Vagina (tissue), 2 donors: ENCODE data around the gene TECRL. TPM values are rescaled to one million over a fixed set of nuclear protein-coding genes. Genes with fewer than 3 reads are reported as not detected.

ENCODE experiments used
- DNase-seq, 2 donors: peaks; one replicate each; pipeline ENCODE4 v3.0.0-alpha.2; 2017; ENCODE audit errors: extremely low spot score in 2 of 2
- H3K27ac ChIP-seq: fragments of 200-600 bp; sonication (generic); one replicate; pipeline ENCODE4 v1.5.1; 2019
- H3K27me3 ChIP-seq: fragments of 200-600 bp; sonication (generic); one replicate; pipeline ENCODE4 v1.5.1; 2019
- H3K36me3 ChIP-seq, 2 donors: fragments of 200-600 bp; sonication (generic); one replicate each; pipeline ENCODE4 v1.5.1; 2017 to 2019
- H3K4me1 ChIP-seq: fragments of 200-600 bp; sonication (generic); one replicate; pipeline ENCODE4 v1.5.1; 2019
- H3K4me3 ChIP-seq, 2 donors: fragments of 200-600 bp; sonication (generic); 1 replicate in 1 of 2; 2 replicates in 1 of 2; pipeline ENCODE4 v1.5.1; 2016 to 2019
- H3K9me3 ChIP-seq: fragments of 200-600 bp; sonication (generic); one replicate; pipeline ENCODE4 v1.5.1; 2019
- CTCF ChIP-seq, 3 experiments: fragments of 450-650 bp in 2 of 3; fragments of 200-600 bp in 1 of 3; sonication (generic) in 1 of 3; IDR thresholded peaks; one replicate each; pipeline ENCODE4 v1.5.1; 2017 to 2019; ENCODE audit warnings: antibody characterized with exemption in 3 of 3, mild to moderate bottlenecking in 2 of 3, moderate library complexity in 2 of 3
- POLR2A ChIP-seq, 2 donors: fragments of 450-650 bp; IDR thresholded peaks; one replicate each; pipeline ENCODE4 v1.6.1; 2017; ENCODE audit warnings: antibody characterized with exemption in 2 of 2, mild to moderate bottlenecking in 2 of 2, moderate library complexity in 2 of 2
- POLR2AphosphoS5 ChIP-seq, 2 donors: sonication (generic); formaldehyde crosslinking; IDR thresholded peaks; one replicate each; pipeline ENCODE4 v1.9.0; 2017; ENCODE audit warnings: antibody characterized with exemption in 2 of 2, mild to moderate bottlenecking in 2 of 2, low read depth in 1 of 2; ENCODE audit not compliant: insufficient read depth in 1 of 2
- intact Hi-C: fragments of 100-400 bp; cut with DNase I; formaldehyde crosslinking; loops from one replicate; pipeline ENCODE4 v1.15.1; 2023
- total RNA-seq: library from RNA; depleted of rRNA; stranded (reverse); fragments of >200 nt; gene quantifications from one replicate; pipeline ENCODE4 v1.2.3, GENCODE V29; 2016

TECRL gene
- total RNA-seq, 1 donor from 2014 or later, result not detected

GRCh38 chr4:64330143-64330542, 79.1 kb downstream of the TECRL start:
- intact Hi-C loops, result no loop called here
- TF ChIP-seq POLR2A (IDR thresholded peaks at IDR 0.05) (no peak), POLR2AphosphoS5 (IDR thresholded peaks at IDR 0.05; ENCODE audit: insufficient read depth in 1 of 2, low read depth in 1 of 2) (no peak), CTCF (IDR thresholded peaks at IDR 0.05) (no peak)
- DNase-seq, result no peak
- H3K27ac ChIP-seq, result no peak overlapping the region
- H3K4me1 ChIP-seq, result no peaks in the 10 kb centered on the region
- H3K9me3 ChIP-seq, result no peaks in the 10 kb centered on the region
- H3K4me3 ChIP-seq, result no peak overlapping the region
- H3K36me3 ChIP-seq, result no peaks in the 10 kb centered on the region
- no peaks in the 10 kb centered on the region for H3K27me3 ChIP-seq

GRCh38 chr4:64327237-64327636, 82.0 kb downstream of the TECRL start:
- no peak overlapping the region for H3K27ac ChIP-seq
- no peak for DNase-seq
- no peaks in the 10 kb centered on the region for H3K9me3 ChIP-seq
- H3K4me3 ChIP-seq, result no peak overlapping the region
- H3K36me3 ChIP-seq, result no peaks in the 10 kb centered on the region
- H3K4me1 ChIP-seq, result no peaks in the 10 kb centered on the region
- H3K27me3 ChIP-seq, result no peaks in the 10 kb centered on the region
- TF ChIP-seq POLR2A (IDR thresholded peaks at IDR 0.05) (no peak), POLR2AphosphoS5 (IDR thresholded peaks at IDR 0.05; ENCODE audit: insufficient read depth in 1 of 2, low read depth in 1 of 2) (no peak), CTCF (IDR thresholded peaks at IDR 0.05) (no peak)
- intact Hi-C loops, result no loop called here

GRCh38 chr4:64326507-64326906, 82.7 kb downstream of the TECRL start:
- Histone ChIP-seq H3K36me3 (no peaks in the 10 kb centered on the region), H3K4me3 (no peak overlapping the region), H3K9me3 (no peaks in the 10 kb centered on the region), H3K4me1 (no peaks in the 10 kb centered on the region), H3K27ac (no peak overlapping the region), H3K27me3 (no peaks in the 10 kb centered on the region)
- TF ChIP-seq CTCF (IDR thresholded peaks at IDR 0.05) (no peak), POLR2A (IDR thresholded peaks at IDR 0.05) (no peak), POLR2AphosphoS5 (IDR thresholded peaks at IDR 0.05; ENCODE audit: insufficient read depth in 1 of 2, low read depth in 1 of 2) (no peak)
- DNase-seq, result no peak
- intact Hi-C loops, result no loop called here

- intact Hi-C loops, result no loop called here
- no peak for DNase-seq
- Histone ChIP-seq H3K4me1 (no peaks in the 10 kb centered on the region), H3K27me3 (no peaks in the 10 kb centered on the region), H3K9me3 (no peaks in the 10 kb centered on the region), H3K27ac (no peak overlapping the region), H3K4me3 (no peak overlapping the region), H3K36me3 (no peaks in the 10 kb centered on the region)
- TF ChIP-seq CTCF (IDR thresholded peaks at IDR 0.05) (no peak), POLR2AphosphoS5 (IDR thresholded peaks at IDR 0.05; ENCODE audit: insufficient read depth in 1 of 2, low read depth in 1 of 2) (no peak)
Observed at GRCh38 chr4:64306255-64306565, 103.0 kb downstream of the TECRL start.

- H3K4me1 ChIP-seq, result no peaks in the 10 kb centered on the region
- H3K36me3 ChIP-seq, result no peaks in the 10 kb centered on the region
- intact Hi-C loops, result no loop called here
- no peaks in the 10 kb centered on the region for H3K27me3 ChIP-seq
- no peaks in the 10 kb centered on the region for H3K9me3 ChIP-seq
- no peak overlapping the region for H3K27ac ChIP-seq
- H3K4me3 ChIP-seq, result no peak overlapping the region
- no peak for DNase-seq
- no peak for TF ChIP-seq POLR2AphosphoS5 (IDR thresholded peaks at IDR 0.05; ENCODE audit: insufficient read depth in 1 of 2, low read depth in 1 of 2)
- no peak for TF ChIP-seq POLR2A (IDR thresholded peaks at IDR 0.05)
- no peak for TF ChIP-seq CTCF (IDR thresholded peaks at IDR 0.05)
Observed at GRCh38 chr4:64305565-64306254, 103.5 kb downstream of the TECRL start.
